ENCODE measurements around the gene DMRTC2. TPM values are rescaled to one million over a fixed set of nuclear protein-coding genes. Genes with fewer than 3 reads are reported as not detected.

The DMRTC2 gene
- total and polyA plus RNA-seq, 9 of the 15 experiments (the other 6 are each of a cell fraction or from before 2014, with no cell fraction given) = 0.03 TPM; not detected in 8

DNA sequence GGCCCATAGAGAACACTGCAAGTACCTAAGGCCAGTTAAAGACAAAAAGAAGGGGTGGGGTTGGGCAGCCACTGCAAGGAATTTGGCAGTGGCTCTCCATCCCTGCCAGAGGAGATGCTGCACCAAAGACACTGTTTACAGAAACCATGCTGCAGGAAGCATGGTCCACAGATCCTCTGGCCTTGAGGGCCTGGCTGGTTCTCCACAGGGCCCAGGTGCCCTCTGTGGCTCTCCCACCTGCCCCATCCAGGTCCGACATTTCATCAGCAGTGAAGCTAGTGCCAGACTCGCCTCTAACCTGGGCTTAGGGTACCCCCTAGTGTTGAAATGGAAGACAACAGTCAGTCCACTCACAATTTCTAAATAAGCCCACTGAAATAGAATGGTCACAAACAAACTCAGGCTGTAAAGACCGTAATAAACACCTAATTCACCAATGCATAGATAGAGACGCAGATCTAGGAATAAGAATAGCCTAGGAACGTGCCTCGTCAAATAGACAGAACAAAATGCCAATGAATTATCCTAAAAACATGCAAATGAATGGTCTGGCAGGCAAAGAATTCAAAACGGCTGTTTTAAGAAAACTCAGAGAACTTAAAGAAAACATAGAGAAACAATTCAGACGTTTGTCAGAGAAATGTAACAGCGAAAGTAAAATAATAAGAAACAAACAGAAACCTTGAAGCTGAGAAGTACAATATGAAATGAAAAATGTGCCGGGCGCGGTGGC is 23.7 kb upstream of the DMRTC2 start (continued):
- TF ChIP-seq REST (IDR thresholded peaks at IDR 0.05; ENCODE audit: borderline replicate concordance) = peak; percentile 49; the same call in 1 of the 2 replicates
- TF ChIP-seq REST (CRISPR knock-in tag; IDR thresholded peaks at IDR 0.05; ENCODE audit: low read depth) = no peak
